Activated T-cell treated with anti-CD3 and anti-CD28 coated beads, Interleukin-2, amount 50 U/mL, for 24 hours (primary cell): Measurements from ENCODE around the gene GOT1.

Experiments used
- DNase-seq: peaks from one replicate; pipeline ENCODE4 v3.0.0-alpha.2; 2020
- H3K27ac Mint-ChIP-seq: 2 replicates; pipeline ENCODE4 v1.8.0; 2020; ENCODE audit warnings: mild to moderate bottlenecking, mixed read lengths
- H3K27me3 Mint-ChIP-seq: 2 replicates; pipeline ENCODE4 v1.8.0; 2020; ENCODE audit warnings: mixed read lengths
- H3K36me3 Mint-ChIP-seq: 2 replicates; pipeline ENCODE4 v1.8.0; 2020; ENCODE audit warnings: low read depth, mixed read lengths
- H3K4me1 Mint-ChIP-seq: 2 replicates; pipeline ENCODE4 v1.8.0; 2020; ENCODE audit warnings: low read depth, mixed read lengths
- H3K4me3 Mint-ChIP-seq: 2 replicates; pipeline ENCODE4 v1.8.0; 2020; ENCODE audit warnings: mild to moderate bottlenecking, moderate library complexity, mixed read lengths
- H3K9me3 Mint-ChIP-seq: 2 replicates; pipeline ENCODE4 v1.8.0; 2020; ENCODE audit warnings: mixed read lengths

The GOT1 gene

GRCh38 chr10:99430451-99431189 lies at the start of gene GOT1:
Gene GOT1 (minus strand): TSS chr10:99430624. CDS start chr10:99430565, 59 bp downstream.
- peaks cover 46% of the 10 kb centered on the region for H3K36me3 Mint-ChIP-seq
- peak; percentile 92 for DNase-seq
- H3K4me3 Mint-ChIP-seq, result peak within 1 kb of the TSS; percentile 94
- peak within 1 kb of the TSS; percentile 96 for H3K27ac Mint-ChIP-seq
- no peaks in the 10 kb centered on the region for H3K27me3 Mint-ChIP-seq
- H3K9me3 Mint-ChIP-seq, result no peaks in the 10 kb centered on the region
- H3K4me1 Mint-ChIP-seq, result peaks cover 53% of the 10 kb centered on the region

GRCh38 chr10:99470327-99470726 lies 39.9 kb upstream of the GOT1 start:
- DNase-seq, result no peak

GRCh38 chr10:99467236-99467999 lies 37.0 kb upstream of the GOT1 start:
- Mint-ChIP-seq H3K36me3 (no peaks in the 10 kb centered on the region), H3K4me1 (no peaks in the 10 kb centered on the region), H3K4me3 (no peak overlapping the region), H3K27me3 (peaks cover 48% of the 10 kb centered on the region), H3K9me3 (no peaks in the 10 kb centered on the region), H3K27ac (no peak overlapping the region)
- no peak for DNase-seq

More at GRCh38 chr10:99470327-99470726, 39.9 kb upstream of the GOT1 start:
- Mint-ChIP-seq H3K9me3 (no peaks in the 10 kb centered on the region), H3K27ac (no peak overlapping the region), H3K27me3 (peaks cover 49% of the 10 kb centered on the region), H3K4me1 (no peaks in the 10 kb centered on the region), H3K36me3 (no peaks in the 10 kb centered on the region), H3K4me3 (no peak overlapping the region)

- no peak for DNase-seq
- Mint-ChIP-seq H3K4me1 (no peaks in the 10 kb centered on the region), H3K9me3 (no peaks in the 10 kb centered on the region), H3K4me3 (no peak overlapping the region), H3K27ac (no peak overlapping the region), H3K36me3 (no peaks in the 10 kb centered on the region), H3K27me3 (peaks cover 49% of the 10 kb centered on the region)
Measured at GRCh38 chr10:99466632-99467223, 36.3 kb upstream of the GOT1 start.

- no peaks in the 10 kb centered on the region for H3K4me1 Mint-ChIP-seq
- no peak for DNase-seq
- peaks cover 42% of the 10 kb centered on the region for H3K27me3 Mint-ChIP-seq
- H3K4me3 Mint-ChIP-seq, result no peak overlapping the region
- H3K27ac Mint-ChIP-seq, result no peak overlapping the region
- no peaks in the 10 kb centered on the region for H3K9me3 Mint-ChIP-seq
- H3K36me3 Mint-ChIP-seq, result no peaks in the 10 kb centered on the region
Measured at GRCh38 chr10:99461230-99461629, 30.8 kb upstream of the GOT1 start.

- no peak overlapping the region for H3K27ac Mint-ChIP-seq
- DNase-seq, result no peak
- no peaks in the 10 kb centered on the region for H3K4me1 Mint-ChIP-seq
- peaks cover 48% of the 10 kb centered on the region for H3K27me3 Mint-ChIP-seq
- H3K9me3 Mint-ChIP-seq, result no peaks in the 10 kb centered on the region
- no peak overlapping the region for H3K4me3 Mint-ChIP-seq
- no peaks in the 10 kb centered on the region for H3K36me3 Mint-ChIP-seq
Measured at GRCh38 chr10:99460070-99460469, 29.6 kb upstream of the GOT1 start.

GRCh38 chr10:99459217-99459616 lies 28.8 kb upstream of the GOT1 start:
- H3K27ac Mint-ChIP-seq, result no peak overlapping the region
- H3K36me3 Mint-ChIP-seq, result no peaks in the 10 kb centered on the region
- H3K4me1 Mint-ChIP-seq, result no peaks in the 10 kb centered on the region
- DNase-seq, result no peak
- no peak overlapping the region for H3K4me3 Mint-ChIP-seq
- H3K27me3 Mint-ChIP-seq, result peaks cover 55% of the 10 kb centered on the region
- no peaks in the 10 kb centered on the region for H3K9me3 Mint-ChIP-seq

- DNase-seq, result no peak
- H3K9me3 Mint-ChIP-seq, result no peaks in the 10 kb centered on the region
- no peaks in the 10 kb centered on the region for H3K4me1 Mint-ChIP-seq
- H3K27me3 Mint-ChIP-seq, result peaks cover 57% of the 10 kb centered on the region
- no peak overlapping the region for H3K4me3 Mint-ChIP-seq
- no peaks in the 10 kb centered on the region for H3K36me3 Mint-ChIP-seq
- no peak overlapping the region for H3K27ac Mint-ChIP-seq
Measured at GRCh38 chr10:99457813-99458212, 27.4 kb upstream of the GOT1 start.

GRCh38 chr10:99456931-99457288 lies 26.5 kb upstream of the GOT1 start:
- DNase-seq, result no peak
- Mint-ChIP-seq H3K36me3 (no peaks in the 10 kb centered on the region), H3K4me1 (no peaks in the 10 kb centered on the region), H3K27me3 (peaks cover 56% of the 10 kb centered on the region), H3K27ac (no peak overlapping the region), H3K4me3 (no peak overlapping the region), H3K9me3 (no peaks in the 10 kb centered on the region)

GRCh38 chr10:99456207-99456930 lies 25.9 kb upstream of the GOT1 start:
- Mint-ChIP-seq H3K27me3 (peaks cover 58% of the 10 kb centered on the region), H3K9me3 (no peaks in the 10 kb centered on the region), H3K4me1 (no peaks in the 10 kb centered on the region), H3K4me3 (no peak overlapping the region), H3K36me3 (no peaks in the 10 kb centered on the region), H3K27ac (no peak overlapping the region)
- DNase-seq, result no peak

- Mint-ChIP-seq H3K4me1 (no peaks in the 10 kb centered on the region), H3K27ac (no peak overlapping the region), H3K27me3 (peaks cover 57% of the 10 kb centered on the region), H3K36me3 (no peaks in the 10 kb centered on the region), H3K4me3 (no peak overlapping the region), H3K9me3 (no peaks in the 10 kb centered on the region)
- no peak for DNase-seq
Measured at GRCh38 chr10:99451981-99452380, 21.6 kb upstream of the GOT1 start.

- H3K9me3 Mint-ChIP-seq, result no peaks in the 10 kb centered on the region
- no peaks in the 10 kb centered on the region for H3K4me1 Mint-ChIP-seq
- no peak overlapping the region for H3K27ac Mint-ChIP-seq
- no peak overlapping the region for H3K4me3 Mint-ChIP-seq
- DNase-seq, result no peak
- H3K36me3 Mint-ChIP-seq, result no peaks in the 10 kb centered on the region
- peaks cover 56% of the 10 kb centered on the region for H3K27me3 Mint-ChIP-seq
Measured at GRCh38 chr10:99451499-99451788, 21.0 kb upstream of the GOT1 start.

GRCh38 chr10:99450624-99451498 lies 20.4 kb upstream of the GOT1 start:
- no peak overlapping the region for H3K27ac Mint-ChIP-seq
- DNase-seq, result no peak
- no peak overlapping the region for H3K4me3 Mint-ChIP-seq
- H3K36me3 Mint-ChIP-seq, result no peaks in the 10 kb centered on the region
- no peaks in the 10 kb centered on the region for H3K9me3 Mint-ChIP-seq
- no peaks in the 10 kb centered on the region for H3K4me1 Mint-ChIP-seq
- peaks cover 51% of the 10 kb centered on the region for H3K27me3 Mint-ChIP-seq

- Mint-ChIP-seq H3K27ac (no peak overlapping the region), H3K4me1 (no peaks in the 10 kb centered on the region), H3K27me3 (peaks cover 45% of the 10 kb centered on the region), H3K9me3 (no peaks in the 10 kb centered on the region), H3K36me3 (no peaks in the 10 kb centered on the region), H3K4me3 (no peak overlapping the region)
- DNase-seq, result no peak
Measured at GRCh38 chr10:99450156-99450555, 19.7 kb upstream of the GOT1 start.
